ENCODE results near the gene GRIP1. TPM values are rescaled to one million over a fixed set of nuclear protein-coding genes. Genes with fewer than 3 reads are reported as not detected.

GRIP1 gene
- total RNA-seq, 4 donors from 2014 or later = 0.18 to 2.1 (median 0.34) TPM

GRCh38 chr12:66447643-66448042 is 231.2 kb downstream of the GRIP1 start:
- Histone ChIP-seq H3K36me3 (no peaks in the 10 kb centered on the region), H3K27ac (no peak overlapping the region), H3K27me3 (no peaks in the 10 kb centered on the region), H3K9me3 (no peaks in the 10 kb centered on the region), H3K4me3 (no peak overlapping the region), H3K4me1 (no peaks in the 10 kb centered on the region)
- TF ChIP-seq, protein P1, sequence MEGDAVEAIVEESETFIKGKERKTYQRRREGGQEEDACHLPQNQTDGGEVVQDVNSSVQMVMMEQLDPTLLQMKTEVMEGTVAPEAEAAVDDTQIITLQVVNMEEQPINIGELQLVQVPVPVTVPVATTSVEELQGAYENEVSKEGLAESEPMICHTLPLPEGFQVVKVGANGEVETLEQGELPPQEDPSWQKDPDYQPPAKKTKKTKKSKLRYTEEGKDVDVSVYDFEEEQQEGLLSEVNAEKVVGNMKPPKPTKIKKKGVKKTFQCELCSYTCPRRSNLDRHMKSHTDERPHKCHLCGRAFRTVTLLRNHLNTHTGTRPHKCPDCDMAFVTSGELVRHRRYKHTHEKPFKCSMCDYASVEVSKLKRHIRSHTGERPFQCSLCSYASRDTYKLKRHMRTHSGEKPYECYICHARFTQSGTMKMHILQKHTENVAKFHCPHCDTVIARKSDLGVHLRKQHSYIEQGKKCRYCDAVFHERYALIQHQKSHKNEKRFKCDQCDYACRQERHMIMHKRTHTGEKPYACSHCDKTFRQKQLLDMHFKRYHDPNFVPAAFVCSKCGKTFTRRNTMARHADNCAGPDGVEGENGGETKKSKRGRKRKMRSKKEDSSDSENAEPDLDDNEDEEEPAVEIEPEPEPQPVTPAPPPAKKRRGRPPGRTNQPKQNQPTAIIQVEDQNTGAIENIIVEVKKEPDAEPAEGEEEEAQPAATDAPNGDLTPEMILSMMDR (IDR thresholded peaks at IDR 0.05 in 4 of 5, conservative IDR thresholded peaks at IDR 0.05 in 1 of 5) = no peak
- TF ChIP-seq POLR2A (IDR thresholded peaks at IDR 0.05) = no peak
- in situ Hi-C loops (cut with MboI; ENCODE audit: low sequenced_read_pairs in 4 of 4) = no loop called here
- no peak for ATAC-seq
- DNase-seq = no peak
- intact Hi-C loops (cut with DNase I; ENCODE audit: low total_unique reads) = no loop called here

GRCh38 chr12:66446276-66446675 is 232.6 kb downstream of the GRIP1 start:
- intact Hi-C loops (cut with DNase I; ENCODE audit: low total_unique reads) (no loop called here), in situ Hi-C loops (cut with MboI; ENCODE audit: low sequenced_read_pairs in 4 of 4) (no loop called here)
- no peak overlapping the region for H3K27ac ChIP-seq
- no peaks in the 10 kb centered on the region for H3K27me3 ChIP-seq
- no peak overlapping the region for H3K4me3 ChIP-seq
- TF ChIP-seq POLR2A (IDR thresholded peaks at IDR 0.05) = no peak
- TF ChIP-seq, protein P1 (IDR thresholded peaks at IDR 0.05 in 4 of 5, conservative IDR thresholded peaks at IDR 0.05 in 1 of 5) = no peak
- no peaks in the 10 kb centered on the region for H3K4me1 ChIP-seq
- H3K9me3 ChIP-seq = no peaks in the 10 kb centered on the region
- DNase-seq = no peak
- H3K36me3 ChIP-seq = no peaks in the 10 kb centered on the region
- ATAC-seq = no peak

GRCh38 chr12:66441905-66442559 is 236.8 kb downstream of the GRIP1 start:
- H3K27me3 ChIP-seq = no peaks in the 10 kb centered on the region
- no peaks in the 10 kb centered on the region for H3K36me3 ChIP-seq
- H3K27ac ChIP-seq = no peak overlapping the region
- no peak for ATAC-seq
- H3K9me3 ChIP-seq = no peaks in the 10 kb centered on the region
- H3K4me3 ChIP-seq = no peak overlapping the region
- intact Hi-C loops (cut with DNase I; ENCODE audit: low total_unique reads) = no loop called here
- no peak for DNase-seq
- in situ Hi-C loops (cut with MboI; ENCODE audit: low sequenced_read_pairs in 4 of 4) = no loop called here
- no peak for TF ChIP-seq POLR2A (IDR thresholded peaks at IDR 0.05)
- TF ChIP-seq, protein P1 (IDR thresholded peaks at IDR 0.05 in 4 of 5, conservative IDR thresholded peaks at IDR 0.05 in 1 of 5) = no peak
- no peaks in the 10 kb centered on the region for H3K4me1 ChIP-seq

- Histone ChIP-seq H3K36me3 (no peaks in the 10 kb centered on the region), H3K27ac (no peak overlapping the region), H3K4me1 (no peaks in the 10 kb centered on the region), H3K27me3 (no peaks in the 10 kb centered on the region), H3K4me3 (no peak overlapping the region), H3K9me3 (no peaks in the 10 kb centered on the region)
- peak in 1 of 2 donors; percentile 18 for DNase-seq
- ATAC-seq = no peak
- TF ChIP-seq, protein P1 (IDR thresholded peaks at IDR 0.05 in 4 of 5, conservative IDR thresholded peaks at IDR 0.05 in 1 of 5) = no peak
- no peak for TF ChIP-seq POLR2A (IDR thresholded peaks at IDR 0.05)
- intact Hi-C loops (cut with DNase I; ENCODE audit: low total_unique reads) = no loop called here
- in situ Hi-C loops (cut with MboI; ENCODE audit: low sequenced_read_pairs in 4 of 4) = no loop called here
Measured at GRCh38 chr12:66438601-66439000, 240.3 kb downstream of the GRIP1 start.

DNA sequence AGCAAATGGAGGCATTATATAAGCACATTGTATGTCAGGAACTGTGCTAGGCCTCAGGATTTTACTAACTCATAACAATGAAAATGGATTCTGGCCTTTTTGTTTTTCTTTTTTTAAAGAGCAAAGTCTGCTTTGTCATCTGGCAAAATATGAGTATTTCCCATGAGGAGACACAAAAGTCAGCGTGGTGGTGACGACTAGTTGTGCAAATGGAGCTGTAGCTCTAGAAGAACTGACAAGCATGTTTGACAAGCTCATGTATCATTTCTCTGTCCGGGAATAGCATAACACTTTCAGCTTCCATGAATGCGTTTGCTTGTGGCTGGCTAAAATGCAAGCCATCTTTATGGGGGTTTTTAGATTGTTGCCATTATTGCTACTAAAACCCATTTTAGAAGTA is 248.8 kb downstream of the GRIP1 start:
- intact Hi-C loops (cut with DNase I; ENCODE audit: low total_unique reads) (no loop called here), in situ Hi-C loops (cut with MboI; ENCODE audit: low sequenced_read_pairs in 4 of 4) (no loop called here)
- H3K4me1 ChIP-seq = no peaks in the 10 kb centered on the region
- no peaks in the 10 kb centered on the region for H3K27me3 ChIP-seq
- no peak overlapping the region for H3K4me3 ChIP-seq
- H3K27ac ChIP-seq = no peak overlapping the region
- no peaks in the 10 kb centered on the region for H3K36me3 ChIP-seq
- ATAC-seq (no peak), DNase-seq (no peak)
- H3K9me3 ChIP-seq = no peaks in the 10 kb centered on the region
- TF ChIP-seq, protein P1 (IDR thresholded peaks at IDR 0.05 in 4 of 5, conservative IDR thresholded peaks at IDR 0.05 in 1 of 5) = no peak
- TF ChIP-seq POLR2A (IDR thresholded peaks at IDR 0.05) = no peak
